NT2/D1 (cell line): ENCODE data around the gene RTP3.

Experiments used
- SUZ12 ChIP-seq: IDR thresholded peaks from 2 replicates; pipeline ENCODE4 v1.6.1; 2011; ENCODE audit not compliant: insufficient read length, insufficient read depth; ENCODE audit errors: extremely low read depth
- YY1 ChIP-seq: IDR thresholded peaks from 2 replicates; pipeline ENCODE4 v1.6.1; 2011; ENCODE audit not compliant: insufficient read length, insufficient read depth
- ZNF274 ChIP-seq: IDR thresholded peaks from 2 replicates; pipeline ENCODE4 v1.6.1; 2011; ENCODE audit warnings: mild to moderate bottlenecking, low read depth, low read length

DNA sequence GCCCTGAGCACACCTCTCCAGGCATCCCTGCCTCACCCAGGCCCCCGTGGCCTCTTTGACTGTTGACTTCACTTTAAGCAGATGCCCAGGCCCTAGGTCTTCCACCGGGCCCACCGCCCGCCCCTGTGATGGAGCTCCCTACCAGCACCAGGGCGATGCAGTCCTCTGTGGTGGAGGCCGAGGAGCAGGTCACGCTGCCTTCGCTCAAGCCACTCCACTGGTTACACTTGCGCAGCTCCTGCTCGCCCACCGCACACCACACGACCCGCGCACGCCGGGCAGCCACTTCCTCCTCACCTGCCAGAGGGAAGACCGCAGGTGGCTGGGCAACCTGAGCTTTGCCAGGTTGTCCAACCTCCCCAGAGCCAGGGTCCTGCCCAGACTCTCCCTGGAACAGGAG, 49.1 kb upstream of the RTP3 start:
- TF ChIP-seq ZNF274 (no peak), YY1 (no peak), SUZ12 (no peak)
